GM18909 (cell line): Measurements from ENCODE around the gene GPSM1.
A peak's percentile ranks its signal among the peaks of the same experiment; 100 is the strongest.

Experiments used
- ATAC-seq: cut with Tn5 transposase; IDR thresholded peaks from one replicate; pipeline ENCODE4 v1.9.1; 2021; ENCODE audit warnings: mild to moderate bottlenecking; ENCODE audit not compliant: unreplicated experiment, poor library complexity

The GPSM1 gene

GRCh38 chr9:136354592-136355085 is 27.3 kb downstream of the GPSM1 start:
- ATAC-seq, result no peak

- ATAC-seq, result no peak
Measured at GRCh38 chr9:136355616-136356557, 28.5 kb downstream of the GPSM1 start.

- no peak for ATAC-seq
Measured at GRCh38 chr9:136357202-136357725, 29.9 kb downstream of the GPSM1 start.

- no peak for ATAC-seq
Measured at GRCh38 chr9:136358016-136358415, 30.7 kb downstream of the GPSM1 start.

GRCh38 chr9:136358888-136359287 is 31.5 kb downstream of the GPSM1 start:
- no peak for ATAC-seq

GRCh38 chr9:136359774-136360718 is 32.7 kb downstream of the GPSM1 start:
- no peak for ATAC-seq

- ATAC-seq, result no peak
Measured at GRCh38 chr9:136361047-136361753, 33.9 kb downstream of the GPSM1 start.

GRCh38 chr9:136361754-136362449 is 34.6 kb downstream of the GPSM1 start:
- no peak for ATAC-seq

GRCh38 chr9:136362450-136362784 is 35.1 kb downstream of the GPSM1 start:
- ATAC-seq, result no peak

GRCh38 chr9:136363106-136363948 is 36.0 kb downstream of the GPSM1 start, which contains the start of gene DNLZ:
DNLZ (minus strand) TSS chr9:136363744; CDS start chr9:136363714, 30 bp downstream.
- ATAC-seq, result peak; percentile 71

- ATAC-seq, result no peak
Measured at GRCh38 chr9:136363949-136364748, 36.8 kb downstream of the GPSM1 start.

- ATAC-seq, result no peak
Measured at GRCh38 chr9:136364942-136365774, 37.8 kb downstream of the GPSM1 start.

GRCh38 chr9:136365775-136366222 is 38.5 kb downstream of the GPSM1 start:
- ATAC-seq, result no peak

- ATAC-seq, result no peak
Measured at GRCh38 chr9:136366826-136367225, 39.5 kb downstream of the GPSM1 start.

- ATAC-seq, result no peak
Measured at GRCh38 chr9:136367296-136368145, 40.2 kb downstream of the GPSM1 start.

GRCh38 chr9:136368190-136368589 is 40.9 kb downstream of the GPSM1 start:
- ATAC-seq, result no peak
